M059J (cell line): ENCODE data around the gene ZNF682. TPM values are rescaled to one million over a fixed set of nuclear protein-coding genes. Genes with fewer than 3 reads are reported as not detected.
A peak's percentile ranks its signal among the peaks of the same experiment; 100 is the strongest.
"Not testable (repeated sequence)": the region's sequence is repeated elsewhere in the genome, so short reads cannot be mapped to it uniquely, and the experiment has no call there.

Experiments
- DNase-seq: peaks from one replicate; pipeline ENCODE4 v3.0.0-alpha.2; 2012; ENCODE audit warnings: low read depth
- total RNA-seq: library from RNA; depleted of rRNA; stranded (reverse); fragments of >200 nt; shearing (Covaris generic); gene quantifications from 2 replicates; pipeline ENCODE4 v1.2.3, GENCODE V29; 2014; rRNA removed

Gene ZNF682
- total RNA-seq, 1 experiment from 2014 or later, result 3.2 TPM

DNA sequence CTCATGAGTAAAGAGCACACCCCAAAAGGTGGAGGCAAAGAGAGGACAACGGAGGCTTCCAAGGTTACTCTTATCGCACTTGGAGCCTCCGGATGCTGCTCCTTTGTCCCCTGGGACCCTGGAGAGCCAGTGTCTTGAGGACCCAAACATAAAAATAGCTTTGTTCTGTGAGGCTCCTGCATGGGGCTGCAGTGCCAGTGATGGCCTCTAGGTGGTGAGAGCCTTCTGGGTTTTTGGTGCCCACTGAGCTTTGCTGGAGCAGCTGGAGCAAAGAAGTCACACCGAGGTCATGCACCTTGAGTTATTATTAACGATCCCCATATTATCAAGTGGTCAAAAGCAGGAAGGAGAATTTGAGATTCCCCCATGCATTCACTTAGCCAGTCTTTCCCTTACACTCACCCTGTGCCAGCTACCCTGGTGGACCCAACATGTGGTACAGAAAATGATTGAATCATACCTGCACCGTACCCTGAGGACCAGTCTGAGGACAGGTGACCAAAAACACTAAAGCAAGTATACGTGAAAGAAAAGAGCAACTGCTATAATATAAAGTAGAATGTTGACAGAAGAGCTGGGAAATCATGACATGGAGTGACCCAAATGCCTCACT, 41.5 kb downstream of the ZNF682 start:
- no peak for DNase-seq

DNA sequence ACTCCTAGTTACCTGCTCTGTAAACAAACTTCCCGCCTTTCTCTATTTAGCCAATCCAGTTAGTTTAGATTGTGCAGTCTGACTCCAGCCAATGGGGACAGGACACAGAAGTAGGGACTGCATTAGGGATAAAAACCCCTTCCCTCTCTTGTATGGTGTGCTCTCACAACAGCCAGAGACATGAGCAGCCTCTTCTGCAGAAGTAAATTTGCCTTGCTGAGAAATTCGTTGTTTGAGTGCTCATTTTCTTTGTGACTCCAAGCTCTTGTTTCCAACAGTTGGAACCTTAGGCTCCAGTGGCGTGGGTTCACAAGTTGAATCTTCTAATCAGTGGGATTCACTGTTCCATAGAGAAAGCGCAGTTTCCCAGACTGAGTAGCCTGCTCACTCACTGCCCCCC, 72.4 kb downstream of the ZNF682 start:
- no peak for DNase-seq

DNA sequence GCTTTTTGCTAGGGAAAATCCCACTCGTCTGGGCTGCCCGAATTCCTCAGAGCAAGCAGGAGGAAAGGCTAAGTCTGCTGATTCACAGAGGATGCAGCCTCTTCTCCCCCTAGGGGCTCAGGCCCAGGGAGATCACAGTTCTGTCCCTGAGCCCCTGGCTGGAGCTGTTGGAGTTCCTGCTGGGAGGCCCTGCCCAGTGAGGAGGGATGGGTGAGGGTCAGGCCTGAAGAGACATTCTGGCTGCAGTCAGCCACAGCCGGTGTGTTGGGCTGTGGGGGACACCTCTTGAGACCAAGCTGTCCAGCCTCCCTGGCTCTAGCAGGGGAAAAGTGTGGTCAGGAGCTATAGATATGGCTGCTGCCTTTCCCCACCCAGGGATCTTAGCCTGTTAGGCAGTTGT, 73.2 kb downstream of the ZNF682 start:
- not testable (repeated sequence) for DNase-seq

DNA sequence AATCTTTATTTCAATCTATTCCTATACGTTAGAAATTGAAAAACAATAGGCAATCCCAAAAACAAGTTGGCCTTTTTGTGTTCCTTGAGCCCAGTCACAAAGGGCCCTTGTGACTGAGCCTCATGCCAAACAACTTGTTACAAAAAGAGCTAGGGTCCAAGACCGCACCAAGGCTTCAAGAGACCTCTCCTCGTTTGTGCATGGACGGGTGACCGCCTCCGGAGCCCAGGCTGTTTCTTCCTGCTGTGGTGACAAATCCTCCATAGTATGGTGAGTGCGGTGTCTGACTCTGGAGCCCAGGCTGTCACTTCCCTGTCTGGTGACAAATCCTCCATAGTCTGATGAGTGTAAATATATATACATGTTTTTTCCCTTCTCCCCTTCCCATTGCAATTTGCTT, 74.9 kb downstream of the ZNF682 start:
- DNase-seq, result no peak

DNA sequence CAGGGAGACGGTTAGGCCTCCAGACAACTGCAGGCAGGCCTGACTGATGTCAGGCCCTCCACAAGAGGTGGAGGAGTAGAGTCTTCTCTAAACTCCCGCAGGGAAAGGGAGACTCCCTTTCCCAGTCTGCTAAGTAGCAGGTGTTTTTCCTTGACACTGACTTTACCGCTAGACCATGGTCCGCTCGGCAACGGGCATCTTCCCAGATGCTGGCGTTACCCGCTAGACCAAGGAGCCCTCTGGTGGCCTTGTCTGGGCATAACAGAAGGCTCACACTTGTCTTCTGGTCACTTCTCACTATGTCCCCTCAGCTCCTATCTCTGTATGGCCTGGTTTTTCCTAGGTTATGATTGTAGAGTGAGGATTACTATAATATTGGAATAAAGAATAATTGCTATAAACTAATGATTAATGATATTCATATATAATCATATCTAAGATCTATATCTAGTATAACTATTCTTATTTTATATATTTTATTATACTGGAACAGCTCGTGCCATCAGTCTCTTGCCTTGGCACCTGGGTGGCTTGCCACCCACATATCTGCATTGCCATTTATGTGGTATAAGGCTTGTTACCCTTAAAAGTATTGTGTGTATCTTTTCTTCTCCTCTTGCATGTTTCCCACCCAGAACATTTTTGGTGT, 80.0 kb downstream of the ZNF682 start:
- DNase-seq, result peak; percentile 13

DNA sequence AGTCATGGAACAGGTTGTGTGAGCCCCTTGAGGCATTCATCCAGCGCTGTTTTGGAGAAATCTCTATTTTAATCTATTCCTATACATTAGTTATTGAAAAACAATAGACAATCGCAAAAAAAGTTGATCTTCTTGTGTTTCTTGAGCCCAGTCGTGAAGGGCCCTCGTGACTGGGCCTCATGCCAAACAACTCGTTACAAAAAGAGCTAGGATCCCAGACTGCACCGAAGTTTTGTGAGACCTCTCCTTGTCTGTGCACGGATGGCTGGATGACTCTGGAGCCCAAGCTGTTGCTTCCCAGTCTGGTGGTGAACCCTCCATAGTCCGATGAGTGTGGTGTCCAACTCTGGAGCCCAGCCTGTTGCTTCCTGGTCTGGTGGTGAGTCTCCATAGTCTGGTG, 81.5 kb downstream of the ZNF682 start:
- not testable (repeated sequence) for DNase-seq

DNA sequence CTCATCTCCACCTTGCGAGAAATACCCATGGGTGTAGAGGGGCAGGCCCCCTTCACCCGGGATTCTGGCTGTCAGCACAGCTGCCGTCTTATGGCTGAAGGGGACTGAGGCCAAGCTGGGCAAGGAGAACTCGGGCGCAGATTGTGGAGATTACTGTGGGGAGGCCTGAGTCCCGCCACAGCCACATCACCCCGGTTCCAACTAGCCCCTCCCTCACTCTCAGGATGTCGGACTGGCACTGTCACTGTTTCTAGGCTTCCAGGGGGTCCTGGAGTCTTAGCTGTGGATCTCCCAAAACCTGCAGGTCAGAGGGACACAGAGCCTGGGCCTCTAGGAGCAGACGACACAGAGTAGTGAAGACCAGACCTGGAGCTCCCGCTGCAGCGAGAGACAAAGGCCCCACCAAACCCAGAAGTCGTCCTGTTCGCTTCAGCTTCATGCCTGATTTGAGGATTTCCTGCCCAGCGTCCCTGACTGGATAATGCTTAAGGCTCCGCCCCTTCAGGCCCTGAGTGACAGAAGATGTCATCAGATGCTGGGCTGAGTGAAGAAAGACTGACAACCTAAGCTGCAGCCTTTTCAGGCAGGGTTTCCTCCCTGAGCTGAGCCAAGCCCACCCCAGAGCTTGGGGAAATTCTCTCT, 82.8 kb downstream of the ZNF682 start:
- no peak for DNase-seq

DNA sequence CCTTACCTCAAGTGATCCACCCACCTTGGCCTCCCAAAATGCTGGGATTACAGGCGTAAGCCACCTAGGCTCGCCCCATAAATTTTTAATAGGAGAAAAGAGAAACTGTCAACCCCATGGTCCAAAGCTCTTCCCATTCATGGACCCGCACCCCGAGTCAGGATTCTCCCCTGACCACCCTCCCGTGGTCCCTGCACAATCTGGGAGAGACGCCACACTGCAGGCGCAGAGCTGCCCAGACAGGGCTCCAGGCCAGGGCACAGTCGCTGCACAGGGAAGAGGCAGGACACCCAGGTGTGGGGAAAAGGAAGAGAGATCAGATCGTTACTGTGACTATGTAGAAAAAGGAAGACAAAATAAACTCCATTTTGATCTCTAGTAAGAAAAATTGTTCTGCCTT, 84.1 kb downstream of the ZNF682 start:
- no peak for DNase-seq

Other genes with a start within 250 kb of the ZNF682 start
- gene ZNF506, start 217.8 kb downstream of the ZNF682 start, total RNA-seq, result 8.0 and 26.4 TPM in 2 replicates
- gene ZNF253, start 173.6 kb downstream of the ZNF682 start, total RNA-seq, result 2.7 and 3.6 TPM in 2 replicates
- 8.8 and 11.4 TPM in 2 replicates for gene ZNF93, start 138.6 kb downstream of the ZNF682 start, total RNA-seq
- 0.42 and 0.49 TPM in 2 replicates for gene ZNF90, start 38.5 kb upstream of the ZNF682 start, total RNA-seq
- 3.9 and 4.8 TPM in 2 replicates for gene ZNF486, start 127.7 kb upstream of the ZNF682 start, total RNA-seq